Measurements from ENCODE around the gene P2RX3.

- TF ChIP-seq CTCF (IDR thresholded peaks at IDR 0.05) (peak; percentile 70 to 78 (median 74)), POLR2A (IDR thresholded peaks at IDR 0.05) (no peak), EP300 (IDR thresholded peaks at IDR 0.05) (no peak)
These were observed 11.5 kb downstream of the P2RX3 start for GRCh38 chr11:57349491-57350274.

Measured in ovary (tissue), 3 donors.